NK-92 treated with Interleukin-12 subunit alpha and Interleukin-12 subunit beta, amount 100 ng/mL, for 24 hours (cell line): ENCODE measurements around the gene FGFRL1.

Source experiments
- DNase-seq: peaks from one replicate; lab custom pipeline; 2025; lab: John Stamatoyannopoulos, UW

Gene FGFRL1

GRCh38 chr4:1023075-1023640 is 11.7 kb downstream of the FGFRL1 start:
- no peak for DNase-seq

DNA sequence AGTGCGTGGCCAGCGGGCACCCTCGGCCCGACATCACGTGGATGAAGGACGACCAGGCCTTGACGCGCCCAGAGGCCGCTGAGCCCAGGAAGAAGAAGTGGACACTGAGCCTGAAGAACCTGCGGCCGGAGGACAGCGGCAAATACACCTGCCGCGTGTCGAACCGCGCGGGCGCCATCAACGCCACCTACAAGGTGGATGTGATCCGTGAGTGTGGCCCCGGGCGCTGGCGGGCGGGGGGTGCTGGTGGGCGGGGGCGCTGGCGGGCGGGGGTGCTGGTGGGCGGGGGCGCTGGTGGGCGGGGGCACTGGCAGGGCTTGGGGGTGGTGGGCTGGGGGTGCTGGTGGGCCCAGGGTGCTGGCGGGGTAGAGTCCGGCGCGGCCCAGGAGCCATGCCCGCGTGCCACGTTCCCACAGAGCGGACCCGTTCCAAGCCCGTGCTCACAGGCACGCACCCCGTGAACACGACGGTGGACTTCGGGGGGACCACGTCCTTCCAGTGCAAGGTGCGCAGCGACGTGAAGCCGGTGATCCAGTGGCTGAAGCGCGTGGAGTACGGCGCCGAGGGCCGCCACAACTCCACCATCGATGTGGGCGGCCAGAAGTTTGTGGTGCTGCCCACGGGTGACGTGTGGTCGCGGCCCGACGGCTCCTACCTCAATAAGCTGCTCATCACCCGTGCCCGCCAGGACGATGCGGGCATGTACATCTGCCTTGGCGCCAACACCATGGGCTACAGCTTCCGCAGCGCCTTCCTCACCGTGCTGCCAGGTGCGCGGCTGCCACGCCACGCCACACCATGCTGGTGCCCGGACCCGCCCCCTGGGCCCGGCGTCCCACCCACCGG is 12.7 kb downstream of the FGFRL1 start:
- no peak for DNase-seq

DNA sequence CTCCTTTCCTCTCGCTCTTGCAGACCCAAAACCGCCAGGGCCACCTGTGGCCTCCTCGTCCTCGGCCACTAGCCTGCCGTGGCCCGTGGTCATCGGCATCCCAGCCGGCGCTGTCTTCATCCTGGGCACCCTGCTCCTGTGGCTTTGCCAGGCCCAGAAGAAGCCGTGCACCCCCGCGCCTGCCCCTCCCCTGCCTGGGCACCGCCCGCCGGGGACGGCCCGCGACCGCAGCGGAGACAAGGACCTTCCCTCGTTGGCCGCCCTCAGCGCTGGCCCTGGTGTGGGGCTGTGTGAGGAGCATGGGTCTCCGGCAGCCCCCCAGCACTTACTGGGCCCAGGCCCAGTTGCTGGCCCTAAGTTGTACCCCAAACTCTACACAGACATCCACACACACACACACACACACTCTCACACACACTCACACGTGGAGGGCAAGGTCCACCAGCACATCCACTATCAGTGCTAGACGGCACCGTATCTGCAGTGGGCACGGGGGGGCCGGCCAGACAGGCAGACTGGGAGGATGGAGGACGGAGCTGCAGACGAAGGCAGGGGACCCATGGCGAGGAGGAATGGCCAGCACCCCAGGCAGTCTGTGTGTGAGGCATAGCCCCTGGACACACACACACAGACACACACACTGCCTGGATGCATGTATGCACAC is 13.6 kb downstream of the FGFRL1 start:
- DNase-seq, result no peak

DNA sequence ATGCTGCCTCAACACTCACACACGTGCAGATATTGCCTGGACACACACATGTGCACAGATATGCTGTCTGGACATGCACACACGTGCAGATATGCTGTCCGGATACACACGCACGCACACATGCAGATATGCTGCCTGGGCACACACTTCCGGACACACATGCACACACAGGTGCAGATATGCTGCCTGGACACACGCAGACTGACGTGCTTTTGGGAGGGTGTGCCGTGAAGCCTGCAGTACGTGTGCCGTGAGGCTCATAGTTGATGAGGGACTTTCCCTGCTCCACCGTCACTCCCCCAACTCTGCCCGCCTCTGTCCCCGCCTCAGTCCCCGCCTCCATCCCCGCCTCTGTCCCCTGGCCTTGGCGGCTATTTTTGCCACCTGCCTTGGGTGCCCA is 14.7 kb downstream of the FGFRL1 start:
- no peak for DNase-seq

GRCh38 chr4:1027219-1027914 is 15.9 kb downstream of the FGFRL1 start:
- DNase-seq, result no peak

DNA sequence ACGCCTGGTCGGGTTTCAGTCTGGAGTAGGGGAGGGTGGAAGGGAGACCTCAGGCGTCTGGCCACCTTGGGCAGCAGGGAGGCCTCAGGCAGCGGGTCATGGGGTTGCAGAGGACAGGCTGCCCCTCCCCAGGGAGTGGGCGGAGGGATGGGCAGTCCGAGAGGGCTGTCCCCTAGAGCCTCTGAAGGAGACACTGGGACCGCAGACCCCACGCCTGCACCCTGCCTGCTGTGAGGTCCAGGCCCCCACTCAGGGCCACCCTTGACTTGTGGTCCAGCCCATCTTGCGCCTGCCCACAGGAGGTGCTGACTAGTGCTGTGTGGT is 16.5 kb downstream of the FGFRL1 start:
- DNase-seq, result no peak

GRCh38 chr4:1028574-1029220 is 17.3 kb downstream of the FGFRL1 start:
- no peak for DNase-seq

GRCh38 chr4:1029529-1029928 is 18.1 kb downstream of the FGFRL1 start:
- no peak for DNase-seq

GRCh38 chr4:1030031-1030430 is 18.6 kb downstream of the FGFRL1 start:
- DNase-seq, result no peak

GRCh38 chr4:1030559-1030958 is 19.1 kb downstream of the FGFRL1 start:
- no peak for DNase-seq

- DNase-seq, result no peak
Observed at GRCh38 chr4:1031346-1031745, 19.9 kb downstream of the FGFRL1 start.

- DNase-seq, result no peak
Observed at GRCh38 chr4:1031956-1032795, 20.8 kb downstream of the FGFRL1 start.

GRCh38 chr4:1032861-1033260 is 21.4 kb downstream of the FGFRL1 start:
- no peak for DNase-seq

DNA sequence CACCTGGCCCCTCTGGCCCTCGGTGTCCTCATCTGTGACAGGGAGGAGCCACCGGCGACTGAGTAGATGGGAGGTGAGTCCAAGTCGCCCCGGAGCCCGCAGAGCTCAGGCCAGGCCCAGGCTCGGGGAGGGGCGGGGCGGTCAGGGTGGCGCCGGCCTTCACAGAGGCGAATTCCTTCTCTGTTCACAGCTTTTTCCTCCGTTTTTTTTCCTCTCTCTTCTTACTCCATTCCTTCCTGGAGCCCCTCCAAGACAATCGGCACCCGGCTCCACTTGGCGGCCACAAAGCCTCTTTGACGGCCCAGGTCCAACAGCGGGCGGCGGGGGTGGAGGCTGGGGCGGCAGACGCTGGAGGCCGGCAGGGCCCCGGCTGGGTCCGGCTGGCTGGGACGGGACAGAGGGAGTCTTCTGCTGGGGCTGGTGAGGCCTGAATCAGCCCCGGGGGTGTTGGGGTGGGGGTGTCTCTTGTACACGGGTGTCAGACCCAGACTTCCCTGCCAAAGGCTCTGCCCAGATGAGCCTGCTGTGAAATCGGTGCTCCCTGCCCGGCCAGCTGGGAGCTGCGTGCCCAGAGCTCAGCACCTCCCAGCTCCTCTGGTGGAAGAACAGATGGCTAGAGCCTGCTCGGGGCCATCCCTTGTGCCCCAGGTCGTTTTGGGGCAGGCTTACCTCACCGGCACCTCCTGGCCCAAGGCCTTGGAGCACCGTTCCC is 22.6 kb downstream of the FGFRL1 start:
- DNase-seq, result no peak

DNA sequence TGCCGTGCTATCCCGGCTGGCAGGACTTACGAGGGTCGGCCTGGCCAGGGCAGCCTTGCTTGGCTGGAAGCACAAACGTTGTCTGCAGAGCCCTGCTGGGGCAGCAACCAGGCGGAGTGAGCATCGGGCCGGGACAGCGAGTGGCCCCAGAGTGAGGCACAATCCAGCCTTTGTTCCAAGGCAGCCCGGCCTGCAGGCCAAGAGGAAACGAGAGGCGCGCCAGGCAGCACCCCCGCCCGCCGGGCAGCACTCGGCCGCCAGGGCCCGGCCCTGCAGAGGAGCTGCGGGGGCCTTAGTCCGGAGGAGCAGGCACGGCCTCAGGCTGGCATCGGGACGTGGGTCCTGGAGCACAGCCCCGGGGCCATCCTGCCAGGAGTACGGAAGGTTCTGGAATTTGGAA is 24.1 kb downstream of the FGFRL1 start:
- DNase-seq, result no peak

GRCh38 chr4:1036095-1036494 is 24.7 kb downstream of the FGFRL1 start:
- DNase-seq, result no peak

- DNase-seq, result no peak
Observed at GRCh38 chr4:1036976-1037810, 25.8 kb downstream of the FGFRL1 start.

DNA sequence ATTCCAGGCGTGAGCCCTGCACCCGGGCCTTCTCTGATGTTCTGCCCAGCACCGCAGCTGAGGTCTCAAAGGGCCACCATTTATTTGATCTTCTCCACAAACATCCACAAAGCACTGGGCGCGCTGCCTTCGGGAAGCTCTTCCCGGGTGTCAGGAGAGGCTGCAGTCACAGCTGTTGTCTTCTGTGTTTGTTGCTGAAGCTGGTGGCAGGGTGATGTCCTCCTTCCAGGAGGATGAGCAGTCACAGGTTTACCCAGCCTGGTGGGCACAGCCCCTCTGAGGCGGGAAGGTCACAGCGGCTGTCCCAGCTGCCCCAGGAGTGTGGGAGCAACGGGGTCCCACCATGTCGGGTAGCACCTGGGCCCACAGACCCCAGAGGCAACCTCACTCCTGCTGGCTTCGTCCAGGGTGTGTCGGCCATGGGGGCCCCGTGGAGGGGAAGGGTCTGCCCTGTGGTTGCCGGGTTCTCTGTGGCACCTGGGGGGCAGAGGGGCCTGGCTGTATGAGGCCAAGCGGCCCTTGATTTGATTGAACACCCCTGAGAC is 27.6 kb downstream of the FGFRL1 start:
- DNase-seq, result no peak
